ENCODE measurements around the gene KCND3. TPM values are rescaled to one million over a fixed set of nuclear protein-coding genes. Genes with fewer than 3 reads are reported as not detected.
A peak's percentile ranks its signal among the peaks of the same experiment; 100 is the strongest.

Gene KCND3
- total and polyA plus RNA-seq, 2 of the 4 experiments (the other 2 are of a cell fraction), result under 0.01 to 0.03 TPM

DNA sequence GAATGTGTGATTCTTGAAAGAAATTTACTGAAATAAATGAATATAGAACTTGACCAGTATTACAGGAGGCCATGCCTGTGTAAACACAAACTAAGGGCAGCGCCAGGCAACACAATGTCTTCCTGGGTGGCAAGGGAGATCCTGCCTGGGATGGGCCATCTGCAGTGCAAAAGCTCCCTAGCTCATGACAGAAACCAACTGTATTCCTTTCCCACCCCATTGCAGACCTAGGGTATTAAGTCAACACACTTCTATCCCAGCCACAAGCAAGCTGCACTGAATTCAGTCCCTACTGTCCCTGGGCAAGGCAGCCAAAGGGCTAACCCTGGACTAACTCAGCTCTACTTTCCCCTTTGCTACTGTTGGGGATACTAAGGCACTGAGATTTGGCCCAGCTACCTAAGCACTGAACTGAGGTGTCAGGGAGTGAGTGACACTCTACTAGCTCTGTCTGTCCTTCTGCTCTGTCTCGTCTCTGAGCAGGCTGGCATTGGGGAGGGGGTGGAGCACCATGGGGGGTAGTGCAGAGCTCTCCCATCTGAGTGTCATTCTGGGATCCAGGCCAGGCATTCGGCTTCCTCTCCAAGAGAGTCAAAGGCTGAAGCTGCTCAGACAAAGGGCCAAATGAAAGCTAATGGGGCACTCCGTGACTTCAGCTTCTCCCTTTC lies 252.8 kb downstream of the KCND3 start:
- intact Hi-C loops (cut with micrococcal nuclease) (no loop called here), in situ Hi-C loops (cut with MboI; ENCODE audit: low sequenced_read_pairs) (no loop called here), dilution Hi-C loops (cut with HindIII; ENCODE audit: low sequenced_read_pairs, unreplicated experiment) (no loop called here)
- Histone ChIP-seq H3K18ac (ENCODE audit: low read depth, low read length) (peak overlapping the region; percentile 40; the same call in 1 of the 2 replicates), H2BK120ac (ENCODE audit: low read depth, low read length) (0 out of 2 replicates have a peak overlapping the region, but pooled peaks have one; percentile 26), H3K4me2 (ENCODE audit: low read depth, low read length) (peak overlapping the region; percentile 60), H3K27ac (ENCODE audit: insufficient read depth, low read length) (peak overlapping the region; percentile 38), H3K4ac (ENCODE audit: low read depth, low read length) (peak overlapping the region; percentile 90), H3K14ac (replicated peaks; ENCODE audit: low read depth, low read length) (peak overlapping the region; percentile 64; the same call in 1 of the 2 replicates), H2BK20ac (ENCODE audit: low read depth, low read length) (peak overlapping the region; percentile 53; the same call in 1 of the 2 replicates), H3K4me1 (ENCODE audit: control insufficient read depth, insufficient read depth, low read length) (peaks cover 35% of the 10 kb centered on the region), H4K91ac (ENCODE audit: insufficient read depth, low read depth, low read length) (peak overlapping the region; percentile 35), H2AK9ac (replicated peaks; ENCODE audit: low read depth, low read length, poor library complexity) (no peak overlapping the region), H3K27me3 (ENCODE audit: control insufficient read depth, insufficient read depth, low read length) (no peaks in the 10 kb centered on the region), H4K20me1 (ENCODE audit: insufficient read depth, low read length) (peaks cover 3% of the 10 kb centered on the region; the same call in 1 of the 2 replicates), H2BK5ac (ENCODE audit: low read depth, low read length, poor library complexity, severe bottlenecking) (peak overlapping the region; percentile 30), H4K8ac (ENCODE audit: low read depth in 2 of 2, low read length in 2 of 2) (peak overlapping the region in 1 of 2 experiments; percentile 73; a peak in 2 of 4 replicates), H3K9ac (ENCODE audit: low read depth, low read length) (peak overlapping the region; percentile 47; the same call in 1 of the 2 replicates), H3K36me3 (ENCODE audit: control insufficient read depth, insufficient read depth, low read length) (no peaks in the 10 kb centered on the region), H2AFZ (replicated peaks; ENCODE audit: low read length, poor library complexity) (no peak overlapping the region), H3K9me3 (ENCODE audit: control insufficient read depth, insufficient read depth, low read length) (no peaks in the 10 kb centered on the region), H3K79me1 (ENCODE audit: low read depth in 1 of 2, low read length in 2 of 2) (peaks cover 18 to 69% of the 10 kb centered on the region in 2 experiments; a peak in 2 of 4 replicates), H3K9me1 (ENCODE audit: insufficient read depth, low read length) (peaks cover 38% of the 10 kb centered on the region), H3K56ac (ENCODE audit: extremely low read depth, insufficient read depth, low read length) (no peak overlapping the region), H2BK15ac (ENCODE audit: low read depth, low read length) (peak overlapping the region; percentile 9; the same call in 1 of the 3 replicates), H2AK5ac (ENCODE audit: low read depth, low read length) (peak overlapping the region; percentile 62; the same call in 1 of the 2 replicates), H3K23ac (ENCODE audit: low read depth, low read length) (peak overlapping the region; percentile 31), H3K4me3 (ENCODE audit: insufficient read depth, low read depth, low read length) (no peak overlapping the region), H4K5ac (ENCODE audit: low read depth, low read length) (peak overlapping the region; percentile 58)
- POLR2A ChIA-PET (ENCODE audit: unreplicated experiment), result interaction anchor here (0.6 to 1.4 kb wide), 2 partner anchors 19 to 127 kb away, joined by 4 read pairs; partner anchors contain the start of gene DDX20
- TF ChIP-seq MAZ (IDR thresholded peaks at IDR 0.05; ENCODE audit: borderline replicate concordance, low read depth, low read length) (0 out of 2 replicates have a peak, but pooled peaks have one; percentile 41), POLR2A (IDR thresholded peaks at IDR 0.05; ENCODE audit: low read depth, low read length) (no peak), NFE2L2 (IDR thresholded peaks at IDR 0.05; ENCODE audit: low read depth, low read length) (no peak), RAD21 (IDR thresholded peaks at IDR 0.05; ENCODE audit: low read length) (no peak)
- TF ChIP-seq, protein P1, sequence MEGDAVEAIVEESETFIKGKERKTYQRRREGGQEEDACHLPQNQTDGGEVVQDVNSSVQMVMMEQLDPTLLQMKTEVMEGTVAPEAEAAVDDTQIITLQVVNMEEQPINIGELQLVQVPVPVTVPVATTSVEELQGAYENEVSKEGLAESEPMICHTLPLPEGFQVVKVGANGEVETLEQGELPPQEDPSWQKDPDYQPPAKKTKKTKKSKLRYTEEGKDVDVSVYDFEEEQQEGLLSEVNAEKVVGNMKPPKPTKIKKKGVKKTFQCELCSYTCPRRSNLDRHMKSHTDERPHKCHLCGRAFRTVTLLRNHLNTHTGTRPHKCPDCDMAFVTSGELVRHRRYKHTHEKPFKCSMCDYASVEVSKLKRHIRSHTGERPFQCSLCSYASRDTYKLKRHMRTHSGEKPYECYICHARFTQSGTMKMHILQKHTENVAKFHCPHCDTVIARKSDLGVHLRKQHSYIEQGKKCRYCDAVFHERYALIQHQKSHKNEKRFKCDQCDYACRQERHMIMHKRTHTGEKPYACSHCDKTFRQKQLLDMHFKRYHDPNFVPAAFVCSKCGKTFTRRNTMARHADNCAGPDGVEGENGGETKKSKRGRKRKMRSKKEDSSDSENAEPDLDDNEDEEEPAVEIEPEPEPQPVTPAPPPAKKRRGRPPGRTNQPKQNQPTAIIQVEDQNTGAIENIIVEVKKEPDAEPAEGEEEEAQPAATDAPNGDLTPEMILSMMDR (conservative IDR thresholded peaks at IDR 0.05; ENCODE audit: low read depth, low read length), result no peak
- ATAC-seq (ENCODE audit: low read depth) (no peak), DNase-seq (peak; percentile 45)
- CTCF ChIA-PET, result interaction anchor here (0.5 to 1.5 kb wide), 5 partner anchors 11 to 60 kb away, joined by 3 to 6 read pairs (median 4); no protein-coding TSS in a partner anchor
- no TSS peak for BruUV-seq (replicated peaks)
- WGBS, 2 experiments (ENCODE audit: extremely low coverage in 2 of 2, insufficient read length in 1 of 2), result 54% methylated on average over 2 of the region's 4 CpGs; no CpG with 5 or more reads in 1 of the 2 experiments

Data from IMR-90 (cell line).